Astrocyte (in vitro differentiated cells and primary cell): ENCODE measurements around the gene GCNT2.

ENCODE experiments used
- EZH2 ChIP-seq: IDR thresholded peaks from 2 replicates; pipeline ENCODE4 v1.6.1; 2012; ENCODE audit warnings: mild to moderate bottlenecking, low read length, inconsistent platforms; ENCODE audit not compliant: insufficient read depth
- TF ChIP-seq, protein P1 (sequence below): IDR thresholded peaks from 2 replicates; pipeline ENCODE4 v1.5.1; 2011; ENCODE audit warnings: low read depth, mild to moderate bottlenecking, inconsistent platforms, low read length, moderate library complexity; ENCODE audit not compliant: insufficient read depth

DNA sequence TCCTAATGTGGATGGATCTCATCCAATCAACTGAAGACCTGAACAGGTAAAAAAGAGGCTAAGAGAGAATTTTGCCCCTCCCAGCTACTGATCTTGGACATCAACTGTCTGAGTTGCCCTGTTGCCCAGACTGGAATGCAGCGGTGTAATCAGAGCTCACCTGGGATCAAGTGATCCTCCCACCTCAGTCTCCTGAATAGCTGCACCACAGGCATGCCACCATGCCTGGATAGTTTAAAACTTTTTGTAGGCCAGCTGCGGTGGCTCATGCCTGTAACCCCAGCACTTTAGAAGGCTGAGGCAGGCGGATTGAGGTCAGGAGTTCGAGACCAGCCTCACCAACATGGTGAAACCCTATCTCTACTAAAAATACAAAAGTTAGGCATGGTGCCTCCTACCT, 34.9 kb upstream of the GCNT2 start:
- TF ChIP-seq, protein P1, sequence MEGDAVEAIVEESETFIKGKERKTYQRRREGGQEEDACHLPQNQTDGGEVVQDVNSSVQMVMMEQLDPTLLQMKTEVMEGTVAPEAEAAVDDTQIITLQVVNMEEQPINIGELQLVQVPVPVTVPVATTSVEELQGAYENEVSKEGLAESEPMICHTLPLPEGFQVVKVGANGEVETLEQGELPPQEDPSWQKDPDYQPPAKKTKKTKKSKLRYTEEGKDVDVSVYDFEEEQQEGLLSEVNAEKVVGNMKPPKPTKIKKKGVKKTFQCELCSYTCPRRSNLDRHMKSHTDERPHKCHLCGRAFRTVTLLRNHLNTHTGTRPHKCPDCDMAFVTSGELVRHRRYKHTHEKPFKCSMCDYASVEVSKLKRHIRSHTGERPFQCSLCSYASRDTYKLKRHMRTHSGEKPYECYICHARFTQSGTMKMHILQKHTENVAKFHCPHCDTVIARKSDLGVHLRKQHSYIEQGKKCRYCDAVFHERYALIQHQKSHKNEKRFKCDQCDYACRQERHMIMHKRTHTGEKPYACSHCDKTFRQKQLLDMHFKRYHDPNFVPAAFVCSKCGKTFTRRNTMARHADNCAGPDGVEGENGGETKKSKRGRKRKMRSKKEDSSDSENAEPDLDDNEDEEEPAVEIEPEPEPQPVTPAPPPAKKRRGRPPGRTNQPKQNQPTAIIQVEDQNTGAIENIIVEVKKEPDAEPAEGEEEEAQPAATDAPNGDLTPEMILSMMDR, result no peak
- no peak for TF ChIP-seq EZH2
